Trophoblast cell (in vitro differentiated cells and primary cell): ENCODE data around the gene PKP3.

ENCODE experiments used
- DNase-seq, 2 donors: peaks; one replicate each; pipeline ENCODE4 v3.0.0-alpha.2; 2016
- H2AFZ ChIP-seq: 2 replicates; pipeline ENCODE4 v1.6.1; 2013; ENCODE audit warnings: low read length, moderate library complexity, mild to moderate bottlenecking; ENCODE audit not compliant: insufficient read depth, poor library complexity
- H2AK5ac ChIP-seq: 2 replicates; pipeline ENCODE4 v1.6.1; 2013; ENCODE audit warnings: mild to moderate bottlenecking, low read length
- H2BK120ac ChIP-seq: 2 replicates; pipeline ENCODE4 v1.6.1; 2013; ENCODE audit warnings: low read length, mild to moderate bottlenecking, moderate library complexity; ENCODE audit not compliant: insufficient read depth, poor library complexity
- H2BK12ac ChIP-seq: 2 replicates; pipeline ENCODE4 v1.6.1; 2013; ENCODE audit warnings: mild to moderate bottlenecking, low read length, moderate library complexity
- H2BK5ac ChIP-seq: 2 replicates; pipeline ENCODE4 v1.6.1; 2013; ENCODE audit warnings: low read length, low read depth, moderate library complexity, mild to moderate bottlenecking; ENCODE audit not compliant: poor library complexity
- H3K14ac ChIP-seq: 2 replicates; pipeline ENCODE4 v1.6.1; 2013; ENCODE audit warnings: mild to moderate bottlenecking, low read length
- H3K18ac ChIP-seq: 2 replicates; pipeline ENCODE4 v1.6.1; 2013; ENCODE audit warnings: mild to moderate bottlenecking, low read length
- H3K23ac ChIP-seq: 2 replicates; pipeline ENCODE4 v1.6.1; 2013; ENCODE audit warnings: low read length
- H3K27ac ChIP-seq: 2 replicates; pipeline ENCODE4 v1.5.1; 2013; ENCODE audit warnings: low read depth, mild to moderate bottlenecking, inconsistent platforms, low read length, moderate library complexity
- H3K27me3 ChIP-seq: 2 replicates; pipeline ENCODE4 v1.6.1; 2013; ENCODE audit warnings: inconsistent platforms, mild to moderate bottlenecking, low read length, moderate library complexity; ENCODE audit not compliant: insufficient read depth
- H3K36me3 ChIP-seq, 2 experiments: 1 replicate in 1 of 2; 2 replicates in 1 of 2; pipeline ENCODE4 v1.6.1; 2013; ENCODE audit warnings: low read length in 2 of 2, mild to moderate bottlenecking in 2 of 2, moderate library complexity in 1 of 2; ENCODE audit not compliant: insufficient read depth in 2 of 2, control insufficient read depth in 1 of 2
- H3K4ac ChIP-seq: 2 replicates; pipeline ENCODE4 v1.6.1; 2013; ENCODE audit warnings: low read depth, mild to moderate bottlenecking, low read length, moderate library complexity
- H3K4me1 ChIP-seq, 2 experiments: 1 replicate in 1 of 2; 2 replicates in 1 of 2; pipeline ENCODE4 v1.6.1; 2013; ENCODE audit warnings: low read length in 2 of 2, mild to moderate bottlenecking in 2 of 2, moderate library complexity in 1 of 2; ENCODE audit not compliant: insufficient read depth in 2 of 2, control insufficient read depth in 1 of 2
- H3K4me2 ChIP-seq: 2 replicates; pipeline ENCODE4 v1.6.1; 2013; ENCODE audit warnings: inconsistent platforms, mild to moderate bottlenecking, low read length, moderate library complexity
- H3K4me3 ChIP-seq: 2 replicates; pipeline ENCODE4 v1.5.1; 2013; ENCODE audit warnings: mild to moderate bottlenecking, low read depth, low read length, inconsistent platforms
- H3K79me1 ChIP-seq: one replicate; pipeline ENCODE4 v1.6.1; 2013; ENCODE audit warnings: low read length
- H3K79me2 ChIP-seq: 2 replicates; pipeline ENCODE4 v1.6.1; 2013; ENCODE audit warnings: low read length, mild to moderate bottlenecking; ENCODE audit not compliant: control insufficient read depth, insufficient read depth, poor library complexity
- H3K9ac ChIP-seq: 2 replicates; pipeline ENCODE4 v1.6.1; 2013; ENCODE audit warnings: mild to moderate bottlenecking, low read length
- H3K9me3 ChIP-seq: 2 replicates; pipeline ENCODE4 v1.6.1; 2013; ENCODE audit warnings: low read depth, mild to moderate bottlenecking, control low read depth, inconsistent platforms, low read length; ENCODE audit not compliant: insufficient read depth
- H4K12ac ChIP-seq: 2 replicates; pipeline ENCODE4 v1.6.1; 2013; ENCODE audit warnings: low read depth, mild to moderate bottlenecking, low read length, moderate library complexity
- H4K8ac ChIP-seq: 2 replicates; pipeline ENCODE4 v1.6.1; 2013; ENCODE audit warnings: low read depth, mild to moderate bottlenecking, low read length, moderate library complexity
- H4K91ac ChIP-seq: one replicate; pipeline ENCODE4 v1.6.1; 2013; ENCODE audit warnings: low read depth, mild to moderate bottlenecking, low read length, moderate library complexity
- WGBS: extraction: QIAGEN DNeasy Blood & Tissue Kit; methylation state at CpG from one replicate; pipeline ENCODE4 v1.1.7; 2013; ENCODE audit warnings: missing lambda C conversion rate; ENCODE audit not compliant: insufficient read length, insufficient coverage; ENCODE audit errors: extremely low coverage; 5-methylcytosine and 5-hydroxymethylcytosine counted together

The PKP3 gene

GRCh38 chr11:365831-366230 lies 28.2 kb upstream of the PKP3 start:
- H2AK5ac ChIP-seq: no peak overlapping the region
- H2BK12ac ChIP-seq: no peak overlapping the region
- no peak overlapping the region for H3K4ac ChIP-seq
- H3K9me3 ChIP-seq: peaks cover 16% of the 10 kb centered on the region
- no CpG with 5 or more reads among the region's 16 CpGs for WGBS
- no peak overlapping the region for H4K91ac ChIP-seq
- H3K36me3 ChIP-seq: no peaks in the 10 kb centered on the region
- H3K79me2 ChIP-seq: no peaks in the 10 kb centered on the region
- no peak overlapping the region for H3K14ac ChIP-seq
- H3K4me1 ChIP-seq: peaks cover 5 to 7% of the 10 kb centered on the region in 2 experiments
- no peaks in the 10 kb centered on the region for H3K27me3 ChIP-seq
- H3K4me2 ChIP-seq: no peak overlapping the region
- no peak overlapping the region for H4K8ac ChIP-seq
- H3K4me3 ChIP-seq: no peak overlapping the region
- no peak overlapping the region for H2BK5ac ChIP-seq
- no peak overlapping the region for H3K9ac ChIP-seq
- H3K18ac ChIP-seq: no peak overlapping the region
- H3K79me1 ChIP-seq: peaks cover 2% of the 10 kb centered on the region
- no peak overlapping the region for H2AFZ ChIP-seq
- no peak overlapping the region for H3K23ac ChIP-seq
- no peak overlapping the region for H3K27ac ChIP-seq
- no peak overlapping the region for H2BK120ac ChIP-seq
- DNase-seq: no peak
- no peak overlapping the region for H4K12ac ChIP-seq

DNA sequence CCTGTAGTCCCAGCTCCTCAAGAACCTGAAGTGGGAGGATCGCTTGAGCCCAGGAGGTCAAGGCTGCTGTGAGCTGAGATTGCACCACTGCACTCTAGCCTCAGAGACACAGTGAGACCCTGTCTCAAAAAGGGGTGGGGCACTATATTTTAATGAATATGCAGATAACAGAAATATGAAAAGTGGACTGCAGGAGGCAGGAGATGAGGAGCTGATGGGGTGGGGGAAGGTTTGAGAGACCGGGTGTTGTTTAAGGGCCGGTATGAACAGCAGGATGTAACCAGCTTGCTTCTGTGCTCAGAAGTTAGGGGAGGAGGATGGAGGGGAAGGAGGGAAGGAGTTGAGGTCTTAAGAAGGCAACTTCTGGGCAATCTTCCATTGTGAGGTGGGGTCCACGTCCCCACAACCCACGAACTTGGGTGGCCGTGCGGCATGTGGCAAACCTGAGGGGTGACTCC lies 26.0 kb upstream of the PKP3 start:
- Histone ChIP-seq H3K18ac (no peak overlapping the region), H3K14ac (no peak overlapping the region), H3K4me2 (no peak overlapping the region), H3K27ac (no peak overlapping the region), H3K4me1 (peaks cover 5 to 7% of the 10 kb centered on the region in 2 experiments), H2BK120ac (no peak overlapping the region), H3K9me3 (peaks cover 8% of the 10 kb centered on the region), H3K27me3 (no peaks in the 10 kb centered on the region), H4K12ac (no peak overlapping the region), H3K36me3 (peaks cover 3% of the 10 kb centered on the region in 2 experiments), H3K9ac (no peak overlapping the region), H3K79me2 (no peaks in the 10 kb centered on the region), H4K8ac (no peak overlapping the region), H3K4me3 (no peak overlapping the region), H2BK12ac (no peak overlapping the region), H3K79me1 (peaks cover 2% of the 10 kb centered on the region), H3K23ac (no peak overlapping the region), H3K4ac (no peak overlapping the region), H2AK5ac (no peak overlapping the region), H2AFZ (no peak overlapping the region), H4K91ac (no peak overlapping the region), H2BK5ac (no peak overlapping the region)
- no CpG with 5 or more reads among the region's 7 CpGs for WGBS
- DNase-seq: no peak

- no peak overlapping the region for H2BK12ac ChIP-seq
Observed at GRCh38 chr11:368414-369335, 25.3 kb upstream of the PKP3 start.

GRCh38 chr11:369336-370018 lies 24.5 kb upstream of the PKP3 start, which contains the start of gene B4GALNT4:
Gene B4GALNT4 (plus strand): TSS chr11:369499. CDS start chr11:369804, 305 bp downstream.
- no CpG with 5 or more reads among the region's 118 CpGs for WGBS
- Histone ChIP-seq H4K12ac (peak within 1 kb of the TSS; percentile 47), H3K36me3 (peaks cover 9 to 12% of the 10 kb centered on the region in 2 experiments), H3K4me1 (peaks cover 13 to 16% of the 10 kb centered on the region in 2 experiments), H2BK12ac (no peak within 1 kb of the TSS), H3K4ac (peak within 1 kb of the TSS; percentile 30), H3K27me3 (no peaks in the 10 kb centered on the region), H4K91ac (peak within 1 kb of the TSS; percentile 29), H3K18ac (peak within 1 kb of the TSS; percentile 43), H2BK5ac (no peak within 1 kb of the TSS), H4K8ac (peak within 1 kb of the TSS; percentile 54), H2AFZ (peak within 1 kb of the TSS; percentile 54), H3K9ac (peak within 1 kb of the TSS; percentile 20), H3K79me2 (no peaks in the 10 kb centered on the region), H2AK5ac (peak within 1 kb of the TSS; percentile 30), H3K4me3 (peak within 1 kb of the TSS; percentile 73), H3K9me3 (no peaks in the 10 kb centered on the region), H3K79me1 (peaks cover 4% of the 10 kb centered on the region), H3K23ac (no peak within 1 kb of the TSS), H3K4me2 (peak within 1 kb of the TSS; percentile 64), H2BK120ac (peak within 1 kb of the TSS; percentile 14), H3K14ac (peak within 1 kb of the TSS; percentile 16), H3K27ac (no peak within 1 kb of the TSS)
- peak in 1 of 2 donors; percentile 33 for DNase-seq

More at GRCh38 chr11:368414-369335, 25.3 kb upstream of the PKP3 start:
- peak in 1 of 2 donors; percentile 30 for DNase-seq
- Histone ChIP-seq H2AK5ac (no peak overlapping the region), H3K9ac (no peak overlapping the region), H2AFZ (no peak overlapping the region), H4K91ac (no peak overlapping the region), H3K4ac (no peak overlapping the region), H2BK120ac (no peak overlapping the region), H3K4me2 (peak overlapping the region; percentile 14), H3K79me2 (no peaks in the 10 kb centered on the region), H3K9me3 (peaks cover 2% of the 10 kb centered on the region), H4K12ac (no peak overlapping the region), H3K18ac (no peak overlapping the region), H3K14ac (no peak overlapping the region), H3K27ac (no peak overlapping the region), H2BK5ac (no peak overlapping the region), H3K79me1 (peaks cover 2% of the 10 kb centered on the region), H3K27me3 (no peaks in the 10 kb centered on the region), H4K8ac (no peak overlapping the region), H3K4me3 (no peak overlapping the region), H3K36me3 (peaks cover 8 to 10% of the 10 kb centered on the region in 2 experiments), H3K23ac (no peak overlapping the region), H3K4me1 (peaks cover 8 to 11% of the 10 kb centered on the region in 2 experiments)
- no CpG with 5 or more reads among the region's 61 CpGs for WGBS
